HL-60 (cell line): Measurements from ENCODE around the gene SAG.

Experiments used
- DNase-seq, 2 experiments: peaks; one replicate each; pipeline ENCODE4 v3.0.0-alpha.2; 2010 to 2020; ENCODE audit warnings: low read depth in 1 of 2, low spot score in 1 of 2
- H3K27ac ChIP-seq: fragments of 250-450 bp; sonication (Bioruptor Pico); replicated peaks from 2 replicates; pipeline ENCODE4 v1.5.1; 2020; ENCODE audit warnings: mild to moderate bottlenecking, moderate library complexity
- H3K27me3 ChIP-seq: fragments of 250-450 bp; sonication (Bioruptor Pico); 2 replicates; pipeline ENCODE4 v1.5.1; 2021; ENCODE audit warnings: mild to moderate bottlenecking, moderate library complexity; ENCODE audit not compliant: insufficient read depth, poor library complexity, severe bottlenecking
- H3K4me3 ChIP-seq: replicated peaks from 2 replicates; pipeline ENCODE4 v1.5.1; 2011; ENCODE audit warnings: mild to moderate bottlenecking, control low read depth, low read length; ENCODE audit not compliant: insufficient read depth
- GABPA ChIP-seq: IDR thresholded peaks from 2 replicates; pipeline ENCODE4 v1.6.1; 2012; ENCODE audit warnings: low read depth
- POLR2AphosphoS5 ChIP-seq: IDR thresholded peaks from 2 replicates; pipeline ENCODE4 v1.6.1; 2012; ENCODE audit warnings: low read depth
- SPI1 ChIP-seq: IDR thresholded peaks from 2 replicates; pipeline ENCODE4 v1.6.1; 2012; ENCODE audit warnings: low read depth, mild to moderate bottlenecking, borderline replicate concordance
- long read RNA-seq: library from polyadenylated mRNA; unstranded; transcript quantifications from one replicate; pipeline ENCODE4 v2.0.0, GENCODE V29; 2020
- TF ChIP-seq, protein P1 (sequence below): IDR thresholded peaks from one replicate; pipeline ENCODE4 v1.5.1; 2011; ENCODE audit warnings: low read length, control low read depth, inconsistent platforms; ENCODE audit not compliant: insufficient read depth
- TF ChIP-seq, protein P2 (sequence below): IDR thresholded peaks from 2 replicates; pipeline ENCODE4 v1.6.1; 2012; ENCODE audit warnings: low read depth; ENCODE audit not compliant: insufficient replicate concordance

The SAG gene
- long read RNA-seq, result 0 reads

DNA sequence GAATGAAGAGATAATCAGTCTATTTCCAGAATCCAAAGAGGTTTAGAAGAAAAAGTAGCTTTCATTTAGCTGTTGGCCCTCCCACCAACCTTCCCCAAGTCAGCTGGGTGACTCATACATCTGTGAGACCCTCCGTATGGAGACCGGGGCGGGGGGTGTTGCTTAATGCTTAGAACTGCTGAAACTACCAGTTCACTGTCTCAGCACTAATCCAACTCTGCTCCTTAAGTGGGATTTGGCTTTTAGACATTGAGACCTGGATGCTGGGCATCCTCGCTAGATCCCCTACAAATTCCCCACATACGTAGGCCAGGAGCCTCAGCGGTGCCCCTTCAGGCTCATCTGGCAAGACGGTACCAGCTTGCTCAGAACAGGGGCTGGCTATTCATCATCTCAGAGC, at the start of gene SAG:
Gene SAG (plus strand): TSS at position 252 of the 400 bp plus-strand sequence. CDS start 1,374 bp downstream, outside the sequence.
- TF ChIP-seq, protein P1, sequence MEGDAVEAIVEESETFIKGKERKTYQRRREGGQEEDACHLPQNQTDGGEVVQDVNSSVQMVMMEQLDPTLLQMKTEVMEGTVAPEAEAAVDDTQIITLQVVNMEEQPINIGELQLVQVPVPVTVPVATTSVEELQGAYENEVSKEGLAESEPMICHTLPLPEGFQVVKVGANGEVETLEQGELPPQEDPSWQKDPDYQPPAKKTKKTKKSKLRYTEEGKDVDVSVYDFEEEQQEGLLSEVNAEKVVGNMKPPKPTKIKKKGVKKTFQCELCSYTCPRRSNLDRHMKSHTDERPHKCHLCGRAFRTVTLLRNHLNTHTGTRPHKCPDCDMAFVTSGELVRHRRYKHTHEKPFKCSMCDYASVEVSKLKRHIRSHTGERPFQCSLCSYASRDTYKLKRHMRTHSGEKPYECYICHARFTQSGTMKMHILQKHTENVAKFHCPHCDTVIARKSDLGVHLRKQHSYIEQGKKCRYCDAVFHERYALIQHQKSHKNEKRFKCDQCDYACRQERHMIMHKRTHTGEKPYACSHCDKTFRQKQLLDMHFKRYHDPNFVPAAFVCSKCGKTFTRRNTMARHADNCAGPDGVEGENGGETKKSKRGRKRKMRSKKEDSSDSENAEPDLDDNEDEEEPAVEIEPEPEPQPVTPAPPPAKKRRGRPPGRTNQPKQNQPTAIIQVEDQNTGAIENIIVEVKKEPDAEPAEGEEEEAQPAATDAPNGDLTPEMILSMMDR, result no peak
- no peak for TF ChIP-seq GABPA
- no peak for TF ChIP-seq SPI1
- TF ChIP-seq POLR2AphosphoS5, result no peak
- TF ChIP-seq, protein P2, sequence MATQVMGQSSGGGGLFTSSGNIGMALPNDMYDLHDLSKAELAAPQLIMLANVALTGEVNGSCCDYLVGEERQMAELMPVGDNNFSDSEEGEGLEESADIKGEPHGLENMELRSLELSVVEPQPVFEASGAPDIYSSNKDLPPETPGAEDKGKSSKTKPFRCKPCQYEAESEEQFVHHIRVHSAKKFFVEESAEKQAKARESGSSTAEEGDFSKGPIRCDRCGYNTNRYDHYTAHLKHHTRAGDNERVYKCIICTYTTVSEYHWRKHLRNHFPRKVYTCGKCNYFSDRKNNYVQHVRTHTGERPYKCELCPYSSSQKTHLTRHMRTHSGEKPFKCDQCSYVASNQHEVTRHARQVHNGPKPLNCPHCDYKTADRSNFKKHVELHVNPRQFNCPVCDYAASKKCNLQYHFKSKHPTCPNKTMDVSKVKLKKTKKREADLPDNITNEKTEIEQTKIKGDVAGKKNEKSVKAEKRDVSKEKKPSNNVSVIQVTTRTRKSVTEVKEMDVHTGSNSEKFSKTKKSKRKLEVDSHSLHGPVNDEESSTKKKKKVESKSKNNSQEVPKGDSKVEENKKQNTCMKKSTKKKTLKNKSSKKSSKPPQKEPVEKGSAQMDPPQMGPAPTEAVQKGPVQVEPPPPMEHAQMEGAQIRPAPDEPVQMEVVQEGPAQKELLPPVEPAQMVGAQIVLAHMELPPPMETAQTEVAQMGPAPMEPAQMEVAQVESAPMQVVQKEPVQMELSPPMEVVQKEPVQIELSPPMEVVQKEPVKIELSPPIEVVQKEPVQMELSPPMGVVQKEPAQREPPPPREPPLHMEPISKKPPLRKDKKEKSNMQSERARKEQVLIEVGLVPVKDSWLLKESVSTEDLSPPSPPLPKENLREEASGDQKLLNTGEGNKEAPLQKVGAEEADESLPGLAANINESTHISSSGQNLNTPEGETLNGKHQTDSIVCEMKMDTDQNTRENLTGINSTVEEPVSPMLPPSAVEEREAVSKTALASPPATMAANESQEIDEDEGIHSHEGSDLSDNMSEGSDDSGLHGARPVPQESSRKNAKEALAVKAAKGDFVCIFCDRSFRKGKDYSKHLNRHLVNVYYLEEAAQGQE, result no peak
- DNase-seq, result no peak
- Histone ChIP-seq H3K27me3 (no peaks in the 10 kb centered on the region), H3K27ac (no peak within 1 kb of the TSS), H3K4me3 (no peak within 1 kb of the TSS)

DNA sequence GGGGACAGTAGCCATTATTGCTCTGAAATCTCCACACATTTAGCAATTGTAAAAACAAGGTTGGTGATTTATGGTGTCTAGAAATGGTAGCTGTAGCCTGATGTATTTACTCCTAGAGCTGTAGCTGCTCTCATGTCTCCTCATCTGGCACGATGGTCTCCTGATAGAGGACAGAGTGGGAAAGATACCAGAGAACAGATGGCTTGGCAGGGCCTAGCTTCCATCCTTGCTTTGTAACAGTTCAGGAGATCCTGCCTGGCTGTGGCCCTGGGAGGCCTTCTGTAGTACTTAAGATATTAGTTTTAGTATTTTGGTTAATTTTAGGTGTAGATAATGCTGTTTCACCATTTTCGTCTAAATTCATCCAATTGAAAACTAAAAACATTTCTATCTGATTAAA, 49.4 kb upstream of the SAG start:
- TF ChIP-seq GABPA (no peak), SPI1 (no peak), POLR2AphosphoS5 (no peak)
- TF ChIP-seq, protein P2, result no peak
- TF ChIP-seq, protein P1, result no peak
- DNase-seq, result no peak
- Histone ChIP-seq H3K4me3 (no peak overlapping the region), H3K27ac (no peak overlapping the region), H3K27me3 (no peaks in the 10 kb centered on the region)

DNA sequence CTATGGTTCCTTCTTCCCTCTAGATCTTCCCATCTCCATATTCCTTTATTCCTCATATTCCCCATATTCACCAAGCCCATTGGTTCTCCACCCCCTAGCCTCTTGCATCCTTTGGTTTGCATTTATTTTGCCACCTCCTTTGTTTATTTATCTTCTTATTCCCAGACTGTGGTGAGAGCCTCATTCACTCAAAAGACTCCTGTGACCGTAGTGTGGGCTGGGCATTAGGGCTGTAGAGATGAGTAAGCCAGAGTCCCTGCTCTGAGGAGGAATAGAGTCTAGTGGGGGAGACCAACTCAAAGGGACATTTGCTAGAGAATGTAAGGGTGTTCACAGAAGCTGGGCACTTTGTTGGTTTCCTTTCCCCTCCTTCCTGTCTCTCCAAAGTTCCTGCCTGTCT, 47.9 kb upstream of the SAG start:
- Histone ChIP-seq H3K4me3 (no peak overlapping the region), H3K27ac (no peak overlapping the region), H3K27me3 (no peaks in the 10 kb centered on the region)
- DNase-seq, result no peak
- TF ChIP-seq, protein P2, result no peak

DNA sequence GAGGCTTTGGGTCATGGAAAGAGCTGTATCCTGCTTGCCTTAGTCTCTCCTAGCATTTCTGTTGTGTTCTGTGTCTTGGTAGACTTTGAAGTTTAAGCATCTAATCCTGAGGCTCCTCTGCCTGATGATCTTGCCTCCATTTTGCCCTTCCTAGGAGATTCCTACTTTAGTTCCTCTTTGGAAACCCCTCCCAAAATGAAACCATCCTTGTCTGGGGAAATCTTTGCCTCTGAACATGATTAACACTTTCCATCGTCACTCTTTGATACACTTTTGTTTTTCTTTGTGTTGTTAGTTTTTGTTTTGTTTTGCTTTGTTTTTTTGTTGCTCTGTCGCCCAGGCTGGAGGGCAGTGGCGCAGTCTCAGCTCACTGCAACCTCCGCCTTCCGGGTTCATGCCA, 47.0 kb upstream of the SAG start:
- H3K4me3 ChIP-seq, result no peak overlapping the region
- no peaks in the 10 kb centered on the region for H3K27me3 ChIP-seq
- H3K27ac ChIP-seq, result no peak overlapping the region
- DNase-seq, result no peak
- TF ChIP-seq POLR2AphosphoS5, result no peak
- TF ChIP-seq, protein P2, result no peak
- TF ChIP-seq SPI1, result no peak
- TF ChIP-seq, protein P1, result no peak
- no peak for TF ChIP-seq GABPA
